A549 (cell line): ENCODE measurements around the gene ADH4.

Experiments
- CTCF ChIP-seq: fragments of >200 bp; sonication (Bioruptor Twin); formaldehyde crosslinking; IDR thresholded peaks from 3 replicates; pipeline ENCODE4 v1.5.1; 2016
- SMC3 ChIP-seq: fragments of >200 bp; sonication (Bioruptor Twin); formaldehyde crosslinking; IDR thresholded peaks from 3 replicates; pipeline ENCODE4 v1.6.1; 2018; ENCODE audit warnings: inconsistent platforms

DNA sequence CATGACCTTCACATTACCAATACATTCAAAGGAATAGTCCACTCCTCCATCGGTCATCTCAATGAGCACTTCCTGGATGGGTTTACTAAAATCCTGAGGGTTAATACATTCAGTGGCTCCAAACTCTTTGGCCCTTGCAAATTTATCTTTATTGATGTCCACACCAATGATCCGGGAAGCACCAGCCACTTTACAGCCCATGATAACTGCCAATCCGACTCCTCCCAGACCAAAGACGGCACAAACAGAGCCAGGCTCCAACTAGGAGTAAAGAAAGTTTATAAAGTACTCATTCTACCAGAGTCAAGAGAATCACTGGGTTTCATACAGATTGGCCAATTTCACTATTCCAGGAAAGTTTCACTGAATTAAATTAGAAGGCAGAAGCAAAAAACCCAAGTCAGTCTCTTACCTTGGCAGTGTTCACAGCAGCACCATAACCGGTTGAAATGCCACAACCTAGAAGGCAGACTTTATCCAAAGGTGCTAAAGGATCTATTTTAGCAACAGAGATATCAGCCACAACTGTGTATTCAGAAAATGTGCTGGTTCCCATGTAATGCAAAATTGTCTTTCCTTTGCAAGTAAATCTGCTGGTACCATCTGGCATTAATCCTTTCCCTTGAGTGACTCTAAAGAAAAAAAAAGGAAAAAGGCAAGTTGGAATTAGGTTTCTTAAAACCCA, 67.7 kb downstream of the ADH4 start:
- TF ChIP-seq SMC3 = no peak
- no peak for TF ChIP-seq CTCF
